HepG2 (cell line): ENCODE data around the gene MYL6. TPM values are rescaled to one million over a fixed set of nuclear protein-coding genes. Genes with fewer than 3 reads are reported as not detected.
A peak's percentile ranks its signal among the peaks of the same experiment; 100 is the strongest.

Source experiments
- ATAD3A ChIP-seq: sonication (generic); formaldehyde crosslinking; IDR thresholded peaks from 2 replicates; pipeline ENCODE4 v1.4.0; 2020; ENCODE audit warnings: missing genetic modification reagents
- FOSL1 ChIP-seq: sonication (generic); formaldehyde crosslinking; IDR thresholded peaks from 2 replicates; pipeline ENCODE4 v1.9.0; 2021; ENCODE audit warnings: missing genetic modification reagents, borderline replicate concordance
- GATAD1 ChIP-seq: IDR thresholded peaks from 2 replicates; pipeline ENCODE4 v1.6.1; 2016; ENCODE audit warnings: missing genetic modification reagents, missing compliant biosample characterization
- GFI1 ChIP-seq: sonication (generic); formaldehyde crosslinking; IDR thresholded peaks from 2 replicates; pipeline ENCODE4 v1.5.0; 2020; ENCODE audit warnings: missing genetic modification reagents, mild to moderate bottlenecking, borderline replicate concordance
- HCFC1 ChIP-seq: fragments of 150-350 bp; IDR thresholded peaks from 2 replicates; pipeline ENCODE4 v1.6.1; 2014; ENCODE audit warnings: low read depth, low read length
- HNRNPLL ChIP-seq: fragments of 200-400 bp; formaldehyde crosslinking; IDR thresholded peaks from 2 replicates; pipeline ENCODE4 v1.6.1; 2017; ENCODE audit warnings: mild to moderate bottlenecking, low read depth, low read length; ENCODE audit not compliant: poor library complexity, severe bottlenecking
- MAZ ChIP-seq, 2 experiments: sonication (generic) in 1 of 2; formaldehyde crosslinking in 1 of 2; IDR thresholded peaks; 2 replicates each; pipeline versions ENCODE4 v1.5.0 to v1.6.1; 2012 to 2020; ENCODE audit warnings: low read depth in 2 of 2, mild to moderate bottlenecking in 2 of 2, borderline replicate concordance in 1 of 2, improper control_type of control experiment in 1 of 2, low read length in 1 of 2, missing genetic modification reagents in 1 of 2, moderate library complexity in 1 of 2
- MEIS2 ChIP-seq: sonication (generic); formaldehyde crosslinking; IDR thresholded peaks from 2 replicates; pipeline ENCODE4 v1.9.0; 2021; ENCODE audit warnings: mild to moderate bottlenecking, missing genetic modification reagents
- MTF1 ChIP-seq: sonication (generic); formaldehyde crosslinking; IDR thresholded peaks from 2 replicates; pipeline ENCODE4 v1.5.0; 2020; ENCODE audit warnings: missing genetic modification reagents
- NR1H2 ChIP-seq: sonication (generic); formaldehyde crosslinking; IDR thresholded peaks from 2 replicates; pipeline ENCODE4 v1.8.1; 2022; ENCODE audit warnings: low read depth, missing genetic modification reagents, borderline replicate concordance
- PCBP1 ChIP-seq: fragments of 200-400 bp; formaldehyde crosslinking; IDR thresholded peaks from 2 replicates; pipeline ENCODE4 v1.6.1; 2017; ENCODE audit warnings: mild to moderate bottlenecking, low read depth, low read length, borderline replicate concordance
- PRMT3 ChIP-seq: sonication (generic); formaldehyde crosslinking; IDR thresholded peaks from 2 replicates; pipeline ENCODE4 v1.8.1; 2022; ENCODE audit warnings: low read depth, mild to moderate bottlenecking, moderate library complexity, missing genetic modification reagents, borderline replicate concordance
- RFXAP ChIP-seq: sonication (generic); formaldehyde crosslinking; IDR thresholded peaks from 2 replicates; pipeline ENCODE4 v1.4.0; 2020; ENCODE audit warnings: missing genetic modification reagents, borderline replicate concordance
- RXRA ChIP-seq: sonication (generic); formaldehyde crosslinking; IDR thresholded peaks from 2 replicates; pipeline ENCODE4 v1.5.1; 2020; ENCODE audit warnings: missing genetic modification reagents
- SAP130 ChIP-seq: IDR thresholded peaks from 2 replicates; pipeline ENCODE4 v1.6.1; 2016; ENCODE audit warnings: low read depth
- SP4 ChIP-seq: sonication (generic); formaldehyde crosslinking; IDR thresholded peaks from 2 replicates; pipeline ENCODE4 v1.8.1; 2023; ENCODE audit warnings: mild to moderate bottlenecking, missing genetic modification reagents
- ZBTB2 ChIP-seq: sonication (generic); formaldehyde crosslinking; IDR thresholded peaks from 2 replicates; pipeline ENCODE4 v1.8.0; 2022; ENCODE audit warnings: low read depth, missing genetic modification reagents
- ZBTB20 ChIP-seq: sonication (generic); formaldehyde crosslinking; IDR thresholded peaks from 2 replicates; pipeline ENCODE4 v1.8.1; 2023; ENCODE audit warnings: missing genetic modification reagents, low read depth, mild to moderate bottlenecking, borderline replicate concordance
- ZBTB7B ChIP-seq: sonication (generic); formaldehyde crosslinking; IDR thresholded peaks from 2 replicates; pipeline ENCODE4 v1.4.0; 2020; ENCODE audit warnings: missing genetic modification reagents
- ZFP41 ChIP-seq: sonication (generic); formaldehyde crosslinking; IDR thresholded peaks from 2 replicates; pipeline ENCODE4 v1.4.0; 2020; ENCODE audit warnings: mild to moderate bottlenecking, missing genetic modification reagents, borderline replicate concordance
- ZNF30 ChIP-seq: sonication (generic); formaldehyde crosslinking; IDR thresholded peaks from 2 replicates; pipeline ENCODE4 v1.5.0; 2020; ENCODE audit warnings: mild to moderate bottlenecking, missing genetic modification reagents
- ZNF367 ChIP-seq: sonication (generic); formaldehyde crosslinking; IDR thresholded peaks from 2 replicates; pipeline ENCODE4 v1.4.0; 2020; ENCODE audit warnings: missing genetic modification reagents, borderline replicate concordance
- ZNF460 ChIP-seq: sonication (generic); formaldehyde crosslinking; IDR thresholded peaks from 2 replicates; pipeline ENCODE4 v1.5.1; 2020; ENCODE audit warnings: missing genetic modification reagents, mild to moderate bottlenecking, borderline replicate concordance
- ZNF782 ChIP-seq: sonication (generic); formaldehyde crosslinking; IDR thresholded peaks from 2 replicates; pipeline ENCODE4 v1.4.0; 2020; ENCODE audit warnings: missing genetic modification reagents, mild to moderate bottlenecking, borderline replicate concordance
- ZNF792 ChIP-seq: IDR thresholded peaks from 2 replicates; pipeline ENCODE4 v1.6.1; 2016
- polyA plus RNA-seq, 8 experiments: library from polyadenylated mRNA; depleted of rRNA in 3 of 8; stranded (reverse) in 7 of 8; unstranded in 1 of 8; fragments of >200 nt; fragmentation: Illumina TruSeq in 4 of 8; extraction: Trizol in 4 of 8; gene quantifications; 2 replicates each; pipeline versions ENCODE4 v1.2.1 to v1.2.3, GENCODE V29; 2011 to 2016; ENCODE audit warnings: low read depth in 4 of 8, missing spikeins in 1 of 8, mixed read lengths in 1 of 8; ENCODE audit not compliant: insufficient read depth in 1 of 8
- total RNA-seq, 5 experiments: library from RNA; depleted of rRNA; stranded (reverse); fragments of >200 nt; fragmentation: Illumina TruSeq; extraction: Trizol; gene quantifications; 2 replicates each; pipeline ENCODE4 v1.2.3, GENCODE V29; 2016; ENCODE audit warnings: low read depth in 1 of 5
- TF ChIP-seq, protein P1 (sequence below): sonication (generic); formaldehyde crosslinking; IDR thresholded peaks from 2 replicates; pipeline ENCODE4 v1.4.0; 2020; ENCODE audit warnings: mild to moderate bottlenecking, missing genetic modification reagents, borderline replicate concordance
- TF ChIP-seq, protein P2 (sequence below): sonication (generic); formaldehyde crosslinking; IDR thresholded peaks from 2 replicates; pipeline ENCODE4 v1.8.0; 2022; ENCODE audit warnings: mild to moderate bottlenecking, missing genetic modification reagents, moderate library complexity

MYL6 gene
- total and polyA plus RNA-seq, 2 of the 13 experiments (the other 11 are each of a cell fraction or from before 2014, with no cell fraction given): 1,127 to 1,192 TPM

GRCh38 chr12:56158029-56158925 is at the start of gene MYL6 (continued):
- TF ChIP-seq ZNF460 (no peak), ZNF782 (CRISPR knock-in tag) (0 out of 2 replicates have a peak, but pooled peaks have one; percentile 58), GFI1 (CRISPR knock-in tag) (no peak; the same call in 1 of the 2 replicates), PCBP1 (no peak), FOSL1 (CRISPR knock-in tag) (no peak), RFXAP (peak; percentile 27; the same call in 1 of the 2 replicates), ZNF367 (no peak), GATAD1 (CRISPR knock-in tag) (0 out of 2 replicates have a peak, but pooled peaks have one; percentile 45), ZFP41 (no peak), NR1H2 (CRISPR knock-in tag) (no peak), SAP130 (CRISPR knock-in tag) (peak; percentile 75), ZBTB2 (no peak), PRMT3 (CRISPR knock-in tag) (no peak), SP4 (CRISPR knock-in tag) (no peak), ZNF30 (CRISPR knock-in tag) (no peak), HNRNPLL (no peak), RXRA (CRISPR knock-in tag) (no peak), MAZ (IDR thresholded peaks at IDR 0.05; ENCODE audit: borderline replicate concordance, low read depth, low read length) (no peak), MAZ (CRISPR knock-in tag; IDR thresholded peaks at IDR 0.05; ENCODE audit: low read depth) (no peak), ZNF792 (CRISPR knock-in tag) (0 out of 2 replicates have a peak, but pooled peaks have one; percentile 42), ZBTB20 (CRISPR knock-in tag) (no peak), MTF1 (CRISPR knock-in tag) (no peak), ATAD3A (CRISPR knock-in tag) (no peak), MEIS2 (CRISPR knock-in tag) (0 out of 2 replicates have a peak, but pooled peaks have one; percentile 17), ZBTB7B (CRISPR knock-in tag) (no peak), HCFC1 (no peak)
- TF ChIP-seq, protein P1, sequence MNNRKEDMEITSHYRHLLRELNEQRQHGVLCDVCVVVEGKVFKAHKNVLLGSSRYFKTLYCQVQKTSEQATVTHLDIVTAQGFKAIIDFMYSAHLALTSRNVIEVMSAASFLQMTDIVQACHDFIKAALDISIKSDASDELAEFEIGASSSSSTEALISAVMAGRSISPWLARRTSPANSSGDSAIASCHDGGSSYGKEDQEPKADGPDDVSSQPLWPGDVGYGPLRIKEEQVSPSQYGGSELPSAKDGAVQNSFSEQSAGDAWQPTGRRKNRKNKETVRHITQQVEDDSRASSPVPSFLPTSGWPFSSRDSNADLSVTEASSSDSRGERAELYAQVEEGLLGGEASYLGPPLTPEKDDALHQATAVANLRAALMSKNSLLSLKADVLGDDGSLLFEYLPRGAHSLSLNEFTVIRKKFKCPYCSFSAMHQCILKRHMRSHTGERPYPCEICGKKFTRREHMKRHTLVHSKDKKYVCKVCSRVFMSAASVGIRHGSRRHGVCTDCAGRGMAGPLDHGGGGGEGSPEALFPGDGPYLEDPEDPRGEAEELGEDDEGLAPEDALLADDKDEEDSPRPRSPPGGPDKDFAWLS (CRISPR knock-in tag): no peak
- TF ChIP-seq, protein P2, sequence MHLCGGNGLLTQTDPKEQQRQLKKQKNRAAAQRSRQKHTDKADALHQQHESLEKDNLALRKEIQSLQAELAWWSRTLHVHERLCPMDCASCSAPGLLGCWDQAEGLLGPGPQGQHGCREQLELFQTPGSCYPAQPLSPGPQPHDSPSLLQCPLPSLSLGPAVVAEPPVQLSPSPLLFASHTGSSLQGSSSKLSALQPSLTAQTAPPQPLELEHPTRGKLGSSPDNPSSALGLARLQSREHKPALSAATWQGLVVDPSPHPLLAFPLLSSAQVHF (CRISPR knock-in tag): no peak
